Liver (tissue), 9 donors: ENCODE results near the gene TPRKB. TPM values are rescaled to one million over a fixed set of nuclear protein-coding genes. Genes with fewer than 3 reads are reported as not detected.
"Not testable (repeated sequence)": the region's sequence is repeated elsewhere in the genome, so short reads cannot be mapped to it uniquely, and the experiment has no call there.

Experiments
- DNase-seq: peaks from one replicate; pipeline ENCODE4 v3.0.0-alpha.2; 2017; ENCODE audit warnings: low spot score
- H3K27ac ChIP-seq, 2 donors: one replicate each; pipeline ENCODE4 v1.7.0; 2013; ENCODE audit warnings: inconsistent platforms in 2 of 2, low read length in 2 of 2, control low read depth in 1 of 2, low read depth in 1 of 2, mild to moderate bottlenecking in 1 of 2
- H3K27me3 ChIP-seq, 4 donors: one replicate each; pipeline versions ENCODE4 v1.6.1 to v1.7.0; 2013; ENCODE audit warnings: low read length in 3 of 4, inconsistent platforms in 1 of 4, mild to moderate bottlenecking in 1 of 4, moderate library complexity in 1 of 4; ENCODE audit not compliant: control insufficient read depth in 4 of 4, insufficient read depth in 4 of 4
- H3K36me3 ChIP-seq, 4 donors: one replicate each; pipeline versions ENCODE4 v1.6.1 to v1.7.0; 2013; ENCODE audit warnings: low read length in 3 of 4, mild to moderate bottlenecking in 3 of 4, low read depth in 1 of 4, moderate library complexity in 1 of 4; ENCODE audit not compliant: control insufficient read depth in 4 of 4, insufficient read depth in 3 of 4
- H3K4me1 ChIP-seq, 4 donors: one replicate each; pipeline versions ENCODE4 v1.6.1 to v1.7.0; 2013; ENCODE audit warnings: low read length in 3 of 4, mild to moderate bottlenecking in 3 of 4, moderate library complexity in 1 of 4; ENCODE audit not compliant: control insufficient read depth in 4 of 4, insufficient read depth in 4 of 4
- H3K4me3 ChIP-seq, 3 donors: one replicate each; pipeline versions ENCODE4 v1.6.1 to v1.7.0; 2013; ENCODE audit warnings: low read length in 3 of 3, control low read depth in 1 of 3, low read depth in 1 of 3, mild to moderate bottlenecking in 1 of 3
- H3K9ac ChIP-seq, 2 donors: one replicate each; pipeline ENCODE4 v1.7.0; 2013; ENCODE audit warnings: low read length in 2 of 2, mild to moderate bottlenecking in 2 of 2, moderate library complexity in 2 of 2, control low read depth in 1 of 2, low read depth in 1 of 2
- H3K9me3 ChIP-seq, 4 donors: one replicate each; pipeline versions ENCODE4 v1.6.1 to v1.7.0; 2013; ENCODE audit warnings: low read length in 3 of 4; ENCODE audit not compliant: control insufficient read depth in 4 of 4
- ATF3 ChIP-seq: IDR thresholded peaks from 2 replicates; pipeline ENCODE4 v1.6.1; 2016; ENCODE audit warnings: antibody characterized with exemption
- EGR1 ChIP-seq, 2 donors: IDR thresholded peaks; 2 replicates each; pipeline ENCODE4 v1.6.1; 2016 to 2018; ENCODE audit warnings: antibody characterized with exemption in 2 of 2, low read depth in 2 of 2
- FOXA1 ChIP-seq: IDR thresholded peaks from 2 replicates; pipeline ENCODE4 v1.6.1; 2016; ENCODE audit warnings: antibody characterized with exemption
- FOXA2 ChIP-seq: IDR thresholded peaks from 2 replicates; pipeline ENCODE4 v1.6.1; 2016; ENCODE audit warnings: antibody characterized with exemption
- GABPA ChIP-seq, 2 donors: IDR thresholded peaks in 1 of 2; conservative IDR thresholded peaks in 1 of 2; 2 replicates each; pipeline ENCODE4 v1.6.1; 2016; ENCODE audit warnings: antibody characterized with exemption in 2 of 2, mild to moderate bottlenecking in 1 of 2, moderate library complexity in 1 of 2
- HNF4A ChIP-seq, 2 donors: conservative IDR thresholded peaks; 2 replicates each; pipeline ENCODE4 v1.6.1; 2016; ENCODE audit warnings: antibody characterized with exemption in 2 of 2, mild to moderate bottlenecking in 2 of 2
- HNF4G ChIP-seq: IDR thresholded peaks from 2 replicates; pipeline ENCODE4 v1.6.1; 2016; ENCODE audit warnings: antibody characterized with exemption
- JUND ChIP-seq, 2 donors: IDR thresholded peaks; 2 replicates each; pipeline ENCODE4 v1.6.1; 2016; ENCODE audit warnings: antibody characterized with exemption in 2 of 2
- NR2F2 ChIP-seq: IDR thresholded peaks from 2 replicates; pipeline ENCODE4 v1.6.1; 2016; ENCODE audit warnings: antibody characterized with exemption
- RAD21 ChIP-seq, 2 donors: IDR thresholded peaks; 2 replicates each; pipeline ENCODE4 v1.6.1; 2016; ENCODE audit warnings: antibody characterized with exemption in 2 of 2, mild to moderate bottlenecking in 2 of 2
- RXRA ChIP-seq, 2 donors: IDR thresholded peaks; 2 replicates each; pipeline ENCODE4 v1.6.1; 2017 to 2018; ENCODE audit warnings: antibody characterized with exemption in 2 of 2, mild to moderate bottlenecking in 1 of 2
- SP1 ChIP-seq: IDR thresholded peaks from 2 replicates; pipeline ENCODE4 v1.6.1; 2018; ENCODE audit warnings: antibody characterized with exemption, mild to moderate bottlenecking
- TAF1 ChIP-seq: conservative IDR thresholded peaks from 2 replicates; pipeline ENCODE4 v1.6.1; 2016; ENCODE audit warnings: antibody characterized with exemption, mild to moderate bottlenecking
- YY1 ChIP-seq: IDR thresholded peaks from 2 replicates; pipeline ENCODE4 v1.6.1; 2016; ENCODE audit warnings: antibody characterized with exemption, mild to moderate bottlenecking
- WGBS: extraction: QIAGEN DNeasy Blood & Tissue Kit; methylation state at CpG from one replicate; pipeline ENCODE4 v1.1.7; 2013; 5-methylcytosine and 5-hydroxymethylcytosine counted together
- polyA plus RNA-seq, 2 donors: library from polyadenylated mRNA; stranded (reverse) in 1 of 2; unstranded in 1 of 2; fragments of 200-250 nt in 1 of 2; fragments of >200 nt in 1 of 2; fragmentation: Nextera tagmentation in 1 of 2; extraction: Ambion mirVana in 1 of 2; gene quantifications; one replicate each; pipeline versions ENCODE4 v1.2.1 to v1.2.3, GENCODE V29; 2013 to 2015
- total RNA-seq, 2 donors: library from RNA; depleted of rRNA; stranded (reverse); fragments of >200 nt; gene quantifications; one replicate each; pipeline ENCODE4 v1.2.3, GENCODE V29; 2014
- TF ChIP-seq, protein P1 (sequence below): IDR thresholded peaks from 2 replicates; pipeline ENCODE4 v1.6.1; 2016; ENCODE audit warnings: antibody characterized with exemption
- TF ChIP-seq, protein P2 (sequence below): IDR thresholded peaks from 2 replicates; pipeline ENCODE4 v1.6.1; 2016; ENCODE audit warnings: antibody characterized with exemption, mild to moderate bottlenecking
- TF ChIP-seq, protein P3 (sequence below): IDR thresholded peaks from 2 replicates; pipeline ENCODE4 v1.6.1; 2016; ENCODE audit warnings: antibody characterized with exemption
- TF ChIP-seq, protein P4 (sequence below): fragments of 150-350 bp; IDR thresholded peaks from 2 replicates; pipeline ENCODE4 v1.5.1; 2017; ENCODE audit warnings: improper control_type of control experiment, low read depth, low read length; ENCODE audit not compliant: missing input control
- donor health status: healthy.
- donor health status: healthy.
- donor health status: healthy.
- donor health status: healthy.
- donor health status: healthy.

Gene TPRKB
- total RNA-seq, result 10 to 100 TPM; 16.2 to 17.2 TPM
- 10 to 100 TPM; 16.9 to 27.7 TPM for polyA plus RNA-seq

GRCh38 chr2:73736855-73737779, at the start of gene TPRKB:
Gene TPRKB, minus strand, starts transcription at chr2:73737345. Its CDS starts 2,776 bp downstream, at chr2:73734569.
- Histone ChIP-seq H3K27me3 (no peaks in the 10 kb centered on the region), H3K36me3 (peaks cover 0 to 17% (median 13%) of the 10 kb centered on the region in 4 donors), H3K9ac (peak within 1 kb of the TSS; percentile 68 to 79), H3K27ac (peak within 1 kb of the TSS; percentile 43 to 64), H3K9me3 (peaks cover 0 to 4% (median 3%) of the 10 kb centered on the region in 4 donors), H3K4me1 (peaks cover 0 to 17% (median 12%) of the 10 kb centered on the region in 4 donors), H3K4me3 (peak within 1 kb of the TSS; percentile 70 to 100 (median 93))
- WGBS, result under 1% methylated on average over 49 of the region's 49 CpGs
- peak; percentile 95 for TF ChIP-seq YY1
- TF ChIP-seq, protein P1, sequence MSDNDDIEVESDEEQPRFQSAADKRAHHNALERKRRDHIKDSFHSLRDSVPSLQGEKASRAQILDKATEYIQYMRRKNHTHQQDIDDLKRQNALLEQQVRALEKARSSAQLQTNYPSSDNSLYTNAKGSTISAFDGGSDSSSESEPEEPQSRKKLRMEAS, result peak; percentile 98
- peak; percentile 56 for TF ChIP-seq FOXA1
- peak; percentile 94 to 98 for TF ChIP-seq EGR1 (IDR thresholded peaks at IDR 0.05; ENCODE audit: low read depth in 2 of 2)
- peak; percentile 20 for TF ChIP-seq ATF3
- peak; percentile 58 to 68 for TF ChIP-seq RAD21 (IDR thresholded peaks at IDR 0.05)
- peak; percentile 99 to 100 for TF ChIP-seq GABPA (IDR thresholded peaks at IDR 0.05 in 1 of 2, conservative IDR thresholded peaks at IDR 0.05 in 1 of 2)
- TF ChIP-seq SP1, result peak; percentile 88
- TF ChIP-seq, protein P2, sequence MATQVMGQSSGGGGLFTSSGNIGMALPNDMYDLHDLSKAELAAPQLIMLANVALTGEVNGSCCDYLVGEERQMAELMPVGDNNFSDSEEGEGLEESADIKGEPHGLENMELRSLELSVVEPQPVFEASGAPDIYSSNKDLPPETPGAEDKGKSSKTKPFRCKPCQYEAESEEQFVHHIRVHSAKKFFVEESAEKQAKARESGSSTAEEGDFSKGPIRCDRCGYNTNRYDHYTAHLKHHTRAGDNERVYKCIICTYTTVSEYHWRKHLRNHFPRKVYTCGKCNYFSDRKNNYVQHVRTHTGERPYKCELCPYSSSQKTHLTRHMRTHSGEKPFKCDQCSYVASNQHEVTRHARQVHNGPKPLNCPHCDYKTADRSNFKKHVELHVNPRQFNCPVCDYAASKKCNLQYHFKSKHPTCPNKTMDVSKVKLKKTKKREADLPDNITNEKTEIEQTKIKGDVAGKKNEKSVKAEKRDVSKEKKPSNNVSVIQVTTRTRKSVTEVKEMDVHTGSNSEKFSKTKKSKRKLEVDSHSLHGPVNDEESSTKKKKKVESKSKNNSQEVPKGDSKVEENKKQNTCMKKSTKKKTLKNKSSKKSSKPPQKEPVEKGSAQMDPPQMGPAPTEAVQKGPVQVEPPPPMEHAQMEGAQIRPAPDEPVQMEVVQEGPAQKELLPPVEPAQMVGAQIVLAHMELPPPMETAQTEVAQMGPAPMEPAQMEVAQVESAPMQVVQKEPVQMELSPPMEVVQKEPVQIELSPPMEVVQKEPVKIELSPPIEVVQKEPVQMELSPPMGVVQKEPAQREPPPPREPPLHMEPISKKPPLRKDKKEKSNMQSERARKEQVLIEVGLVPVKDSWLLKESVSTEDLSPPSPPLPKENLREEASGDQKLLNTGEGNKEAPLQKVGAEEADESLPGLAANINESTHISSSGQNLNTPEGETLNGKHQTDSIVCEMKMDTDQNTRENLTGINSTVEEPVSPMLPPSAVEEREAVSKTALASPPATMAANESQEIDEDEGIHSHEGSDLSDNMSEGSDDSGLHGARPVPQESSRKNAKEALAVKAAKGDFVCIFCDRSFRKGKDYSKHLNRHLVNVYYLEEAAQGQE, result peak; percentile 56
- TF ChIP-seq HNF4G, result no peak
- peak; percentile 56 to 71 for TF ChIP-seq RXRA (IDR thresholded peaks at IDR 0.05)
- TF ChIP-seq, protein P3, sequence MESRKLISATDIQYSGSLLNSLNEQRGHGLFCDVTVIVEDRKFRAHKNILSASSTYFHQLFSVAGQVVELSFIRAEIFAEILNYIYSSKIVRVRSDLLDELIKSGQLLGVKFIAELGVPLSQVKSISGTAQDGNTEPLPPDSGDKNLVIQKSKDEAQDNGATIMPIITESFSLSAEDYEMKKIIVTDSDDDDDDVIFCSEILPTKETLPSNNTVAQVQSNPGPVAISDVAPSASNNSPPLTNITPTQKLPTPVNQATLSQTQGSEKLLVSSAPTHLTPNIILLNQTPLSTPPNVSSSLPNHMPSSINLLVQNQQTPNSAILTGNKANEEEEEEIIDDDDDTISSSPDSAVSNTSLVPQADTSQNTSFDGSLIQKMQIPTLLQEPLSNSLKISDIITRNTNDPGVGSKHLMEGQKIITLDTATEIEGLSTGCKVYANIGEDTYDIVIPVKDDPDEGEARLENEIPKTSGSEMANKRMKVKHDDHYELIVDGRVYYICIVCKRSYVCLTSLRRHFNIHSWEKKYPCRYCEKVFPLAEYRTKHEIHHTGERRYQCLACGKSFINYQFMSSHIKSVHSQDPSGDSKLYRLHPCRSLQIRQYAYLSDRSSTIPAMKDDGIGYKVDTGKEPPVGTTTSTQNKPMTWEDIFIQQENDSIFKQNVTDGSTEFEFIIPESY, result peak; percentile 89
- peak; percentile 98 for TF ChIP-seq NR2F2
- peak; percentile 43 to 48 for TF ChIP-seq HNF4A (conservative IDR thresholded peaks at IDR 0.05)
- TF ChIP-seq, protein P4, sequence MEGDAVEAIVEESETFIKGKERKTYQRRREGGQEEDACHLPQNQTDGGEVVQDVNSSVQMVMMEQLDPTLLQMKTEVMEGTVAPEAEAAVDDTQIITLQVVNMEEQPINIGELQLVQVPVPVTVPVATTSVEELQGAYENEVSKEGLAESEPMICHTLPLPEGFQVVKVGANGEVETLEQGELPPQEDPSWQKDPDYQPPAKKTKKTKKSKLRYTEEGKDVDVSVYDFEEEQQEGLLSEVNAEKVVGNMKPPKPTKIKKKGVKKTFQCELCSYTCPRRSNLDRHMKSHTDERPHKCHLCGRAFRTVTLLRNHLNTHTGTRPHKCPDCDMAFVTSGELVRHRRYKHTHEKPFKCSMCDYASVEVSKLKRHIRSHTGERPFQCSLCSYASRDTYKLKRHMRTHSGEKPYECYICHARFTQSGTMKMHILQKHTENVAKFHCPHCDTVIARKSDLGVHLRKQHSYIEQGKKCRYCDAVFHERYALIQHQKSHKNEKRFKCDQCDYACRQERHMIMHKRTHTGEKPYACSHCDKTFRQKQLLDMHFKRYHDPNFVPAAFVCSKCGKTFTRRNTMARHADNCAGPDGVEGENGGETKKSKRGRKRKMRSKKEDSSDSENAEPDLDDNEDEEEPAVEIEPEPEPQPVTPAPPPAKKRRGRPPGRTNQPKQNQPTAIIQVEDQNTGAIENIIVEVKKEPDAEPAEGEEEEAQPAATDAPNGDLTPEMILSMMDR, result no peak
- peak; percentile 43 for TF ChIP-seq TAF1
- TF ChIP-seq JUND (IDR thresholded peaks at IDR 0.05), result peak; percentile 41 to 53
- TF ChIP-seq FOXA2, result no peak
- DNase-seq, result peak; percentile 91

GRCh38 chr2:73783883-73784282, 46.7 kb upstream of the TPRKB start, which contains the start of gene C2orf78:
Gene C2orf78, plus strand, starts transcription at chr2:73784183. Its CDS starts 127 bp downstream, at chr2:73784310.
- not testable (repeated sequence) for DNase-seq, H3K36me3 ChIP-seq, H3K4me3 ChIP-seq, H3K27me3 ChIP-seq, H3K27ac ChIP-seq, H3K9ac ChIP-seq, H3K9me3 ChIP-seq, H3K4me1 ChIP-seq
- 60% methylated on average over 3 of the region's 3 CpGs for WGBS

DNA sequence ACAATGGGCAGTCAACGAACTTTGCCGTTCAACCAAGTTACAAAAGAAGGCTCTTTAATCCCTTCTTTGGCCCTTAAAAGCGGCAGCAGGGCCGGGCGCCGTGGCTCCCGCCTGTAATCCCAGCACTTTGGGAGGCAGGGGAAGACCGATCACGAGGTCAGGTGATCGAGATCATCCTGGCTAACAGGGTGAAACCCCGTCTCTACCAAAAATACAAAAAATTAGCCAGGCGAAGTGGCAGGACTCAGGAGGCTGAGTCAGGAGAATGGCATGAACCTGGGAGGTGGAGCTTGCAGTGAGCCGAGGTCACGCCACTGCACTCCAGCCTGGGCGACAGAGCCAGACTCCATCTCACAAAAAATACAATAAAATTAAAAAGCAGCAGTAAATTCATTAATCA, 46.3 kb upstream of the TPRKB start:
- H3K9me3 ChIP-seq, H3K27ac ChIP-seq, H3K27me3 ChIP-seq, DNase-seq, H3K9ac ChIP-seq, H3K4me3 ChIP-seq, H3K4me1 ChIP-seq, H3K36me3 ChIP-seq: not testable (repeated sequence)
- 88% methylated on average over 15 of the region's 15 CpGs for WGBS
